HG03159 (cell line): Measurements from ENCODE around the gene SLC1A6.
"Not testable (repeated sequence)": the region's sequence is repeated elsewhere in the genome, so short reads cannot be mapped to it uniquely, and the experiment has no call there.

Experiments used
- ATAC-seq: cut with Tn5 transposase; IDR thresholded peaks from one replicate; pipeline ENCODE4 v1.9.1; 2021; ENCODE audit warnings: mild to moderate bottlenecking, moderate library complexity; ENCODE audit not compliant: unreplicated experiment

SLC1A6 gene

GRCh38 chr19:14979476-14980255, at the start of gene SLC1A6:
TSS of gene SLC1A6 (minus strand) at chr19:14979864. CDS start at chr19:14972910, 6,954 bp downstream.
- no peak for ATAC-seq

GRCh38 chr19:15028490-15028889, 48.8 kb upstream of the SLC1A6 start:
- no peak for ATAC-seq

GRCh38 chr19:15025217-15025616, 45.6 kb upstream of the SLC1A6 start:
- no peak for ATAC-seq

- ATAC-seq: no peak
Observed at GRCh38 chr19:15022752-15023151, 43.1 kb upstream of the SLC1A6 start.

- no peak for ATAC-seq
Observed at GRCh38 chr19:15021286-15022007, 41.8 kb upstream of the SLC1A6 start.

- not testable (repeated sequence) for ATAC-seq
Observed at GRCh38 chr19:15018836-15019235, 39.2 kb upstream of the SLC1A6 start.

- no peak for ATAC-seq
Observed at GRCh38 chr19:15015946-15016542, 36.4 kb upstream of the SLC1A6 start.

- ATAC-seq: no peak
Observed at GRCh38 chr19:15014579-15014978, 34.9 kb upstream of the SLC1A6 start.

GRCh38 chr19:15010501-15011300, 31.0 kb upstream of the SLC1A6 start:
- no peak for ATAC-seq

GRCh38 chr19:15008308-15008707, 28.6 kb upstream of the SLC1A6 start:
- ATAC-seq: no peak

GRCh38 chr19:14997981-14998380, 18.3 kb upstream of the SLC1A6 start:
- no peak for ATAC-seq

GRCh38 chr19:14992780-14993179, 13.1 kb upstream of the SLC1A6 start:
- no peak for ATAC-seq

GRCh38 chr19:14985133-14985532, 5.5 kb upstream of the SLC1A6 start:
- ATAC-seq: no peak

GRCh38 chr19:14978161-14978776, 1.4 kb downstream of the SLC1A6 start:
- ATAC-seq: no peak

- no peak for ATAC-seq
Observed at GRCh38 chr19:14977128-14977527, 2.5 kb downstream of the SLC1A6 start.

- no peak for ATAC-seq
Observed at GRCh38 chr19:14974488-14974887, 5.2 kb downstream of the SLC1A6 start.

- ATAC-seq: no peak
Observed at GRCh38 chr19:14972676-14973075, 7.0 kb downstream of the SLC1A6 start.

GRCh38 chr19:14971474-14971873, 8.2 kb downstream of the SLC1A6 start:
- no peak for ATAC-seq

- ATAC-seq: no peak
Observed at GRCh38 chr19:14968247-14968646, 11.4 kb downstream of the SLC1A6 start.

GRCh38 chr19:14961956-14962685, 17.5 kb downstream of the SLC1A6 start:
- no peak for ATAC-seq
